Measurements from ENCODE around the gene ARHGEF39.

ARHGEF39 gene

GRCh38 chr9:35688558-35689541 is 23.9 kb upstream of the ARHGEF39 start:
- no peak for DNase-seq (ENCODE audit: low spot score)
- no peak overlapping the region for H3K14ac ChIP-seq (ENCODE audit: low read length)
- peak overlapping the region in 1 of 2 donors; percentile 86 for H3K4me3 ChIP-seq (ENCODE audit: low read length in 2 of 2)

GRCh38 chr9:35687972-35688557 is 23.1 kb upstream of the ARHGEF39 start:
- Histone ChIP-seq H3K14ac (ENCODE audit: low read length) (no peak overlapping the region), H3K27me3 (ENCODE audit: control insufficient read depth in 3 of 3, insufficient read depth in 3 of 3, low read depth in 1 of 3, low read length in 3 of 3) (no peaks in the 10 kb centered on the region), H3K4me1 (ENCODE audit: control insufficient read depth in 2 of 2, insufficient read depth in 1 of 2, low read depth in 1 of 2, low read length in 2 of 2) (peaks cover 12 to 21% of the 10 kb centered on the region in 2 donors), H3K9ac (ENCODE audit: low read depth, low read length, poor library complexity) (no peak overlapping the region), H2BK120ac (ENCODE audit: low read depth, low read length) (no peak overlapping the region), H3K9me3 (replicated peaks in 1 of 2; ENCODE audit: control insufficient read depth in 2 of 2, insufficient read depth in 1 of 2, low read depth in 1 of 2, low read length in 2 of 2) (no peaks in the 10 kb centered on the region), H3K4me2 (ENCODE audit: insufficient read depth, low read length, poor library complexity, severe bottlenecking) (no peak overlapping the region), H3K18ac (ENCODE audit: low read length) (no peak overlapping the region), H2AFZ (ENCODE audit: low read length) (no peak overlapping the region), H2BK12ac (ENCODE audit: low read length) (no peak overlapping the region), H3K36me3 (replicated peaks in 1 of 2; ENCODE audit: control insufficient read depth in 2 of 2, insufficient read depth in 2 of 2, low read length in 2 of 2) (peaks cover 15 to 24% of the 10 kb centered on the region in 2 donors), H2BK5ac (ENCODE audit: low read length) (no peak overlapping the region), H3K79me1 (ENCODE audit: low read depth, low read length) (peaks cover 6% of the 10 kb centered on the region), H4K8ac (ENCODE audit: low read depth, low read length) (no peak overlapping the region), H2BK15ac (ENCODE audit: low read length) (no peak overlapping the region), H4K91ac (ENCODE audit: low read depth, low read length, poor library complexity) (no peak overlapping the region), H3K4me3 (ENCODE audit: low read length in 2 of 2) (no peak overlapping the region), H3K4ac (ENCODE audit: low read length) (no peak overlapping the region), H2AK5ac (ENCODE audit: low read depth, low read length) (no peak overlapping the region), H3K27ac (replicated peaks; ENCODE audit: low read length) (no peak overlapping the region), H3K23ac (ENCODE audit: low read depth, low read length, poor library complexity) (no peak overlapping the region)
- no CpG with 5 or more reads among the region's 2 CpGs for WGBS, 2 donors (ENCODE audit: extremely low coverage in 2 of 2, insufficient read length in 2 of 2, insufficient replicate concordance in 1 of 2)
- no peak for DNase-seq (ENCODE audit: low spot score)

More at GRCh38 chr9:35688558-35689541, 23.9 kb upstream of the ARHGEF39 start:
- Histone ChIP-seq H4K91ac (ENCODE audit: low read depth, low read length, poor library complexity) (no peak overlapping the region), H3K9ac (ENCODE audit: low read depth, low read length, poor library complexity) (peak overlapping the region; percentile 98), H4K8ac (ENCODE audit: low read depth, low read length) (no peak overlapping the region), H3K36me3 (replicated peaks in 1 of 2; ENCODE audit: control insufficient read depth in 2 of 2, insufficient read depth in 2 of 2, low read length in 2 of 2) (peaks cover 12 to 18% of the 10 kb centered on the region in 2 donors), H3K27ac (replicated peaks; ENCODE audit: low read length) (peak overlapping the region; percentile 65), H2BK120ac (ENCODE audit: low read depth, low read length) (peak overlapping the region; percentile 75), H3K23ac (ENCODE audit: low read depth, low read length, poor library complexity) (peak overlapping the region; percentile 4), H2BK5ac (ENCODE audit: low read length) (peak overlapping the region; percentile 91), H3K18ac (ENCODE audit: low read length) (peak overlapping the region; percentile 99), H2BK12ac (ENCODE audit: low read length) (peak overlapping the region; percentile 79), H2BK15ac (ENCODE audit: low read length) (peak overlapping the region; percentile 35), H3K79me1 (ENCODE audit: low read depth, low read length) (peaks cover 6% of the 10 kb centered on the region), H3K4ac (ENCODE audit: low read length) (no peak overlapping the region), H2AK5ac (ENCODE audit: low read depth, low read length) (peak overlapping the region; percentile 76), H2AFZ (ENCODE audit: low read length) (peak overlapping the region; percentile 17), H3K4me2 (ENCODE audit: insufficient read depth, low read length, poor library complexity, severe bottlenecking) (peak overlapping the region; percentile 88), H3K27me3 (ENCODE audit: control insufficient read depth in 3 of 3, insufficient read depth in 3 of 3, low read depth in 1 of 3, low read length in 3 of 3) (no peaks in the 10 kb centered on the region), H3K4me1 (ENCODE audit: control insufficient read depth in 2 of 2, insufficient read depth in 1 of 2, low read depth in 1 of 2, low read length in 2 of 2) (peaks cover 12 to 21% of the 10 kb centered on the region in 2 donors), H3K9me3 (replicated peaks in 1 of 2; ENCODE audit: control insufficient read depth in 2 of 2, insufficient read depth in 1 of 2, low read depth in 1 of 2, low read length in 2 of 2) (no peaks in the 10 kb centered on the region)
- no CpG with 5 or more reads among the region's 12 CpGs for WGBS, 2 donors (ENCODE audit: extremely low coverage in 2 of 2, insufficient read length in 2 of 2, insufficient replicate concordance in 1 of 2)

GRCh38 chr9:35687306-35687705 is 22.3 kb upstream of the ARHGEF39 start:
- no peak overlapping the region for H3K9ac ChIP-seq (ENCODE audit: low read depth, low read length, poor library complexity)
- H3K36me3 ChIP-seq (replicated peaks in 1 of 2; ENCODE audit: control insufficient read depth in 2 of 2, insufficient read depth in 2 of 2, low read length in 2 of 2), result peaks cover 19 to 32% of the 10 kb centered on the region in 2 donors
- H3K27me3 ChIP-seq (ENCODE audit: control insufficient read depth in 3 of 3, insufficient read depth in 3 of 3, low read depth in 1 of 3, low read length in 3 of 3), result no peaks in the 10 kb centered on the region
- H3K9me3 ChIP-seq (replicated peaks in 1 of 2; ENCODE audit: control insufficient read depth in 2 of 2, insufficient read depth in 1 of 2, low read depth in 1 of 2, low read length in 2 of 2), result no peaks in the 10 kb centered on the region
- no peak overlapping the region for H3K4me3 ChIP-seq (ENCODE audit: low read length in 2 of 2)
- no peak overlapping the region for H3K14ac ChIP-seq (ENCODE audit: low read length)
- peaks cover 6% of the 10 kb centered on the region for H3K79me1 ChIP-seq (ENCODE audit: low read depth, low read length)
- WGBS, 2 donors (ENCODE audit: extremely low coverage in 2 of 2, insufficient read length in 2 of 2, insufficient replicate concordance in 1 of 2), result no CpG with 5 or more reads among the region's 2 CpGs
- peaks cover 12 to 21% of the 10 kb centered on the region in 2 donors for H3K4me1 ChIP-seq (ENCODE audit: control insufficient read depth in 2 of 2, insufficient read depth in 1 of 2, low read depth in 1 of 2, low read length in 2 of 2)
- no peak overlapping the region for H2BK5ac ChIP-seq (ENCODE audit: low read length)
- H2AFZ ChIP-seq (ENCODE audit: low read length), result no peak overlapping the region
- no peak overlapping the region for H2BK12ac ChIP-seq (ENCODE audit: low read length)
- no peak overlapping the region for H2BK120ac ChIP-seq (ENCODE audit: low read depth, low read length)
- H4K91ac ChIP-seq (ENCODE audit: low read depth, low read length, poor library complexity), result no peak overlapping the region
- no peak overlapping the region for H3K18ac ChIP-seq (ENCODE audit: low read length)
- H3K27ac ChIP-seq (replicated peaks; ENCODE audit: low read length), result no peak overlapping the region
- H2AK5ac ChIP-seq (ENCODE audit: low read depth, low read length), result no peak overlapping the region
- H3K23ac ChIP-seq (ENCODE audit: low read depth, low read length, poor library complexity), result no peak overlapping the region
- no peak for DNase-seq (ENCODE audit: low spot score)
- H4K8ac ChIP-seq (ENCODE audit: low read depth, low read length), result no peak overlapping the region
- H2BK15ac ChIP-seq (ENCODE audit: low read length), result no peak overlapping the region
- H3K4me2 ChIP-seq (ENCODE audit: insufficient read depth, low read length, poor library complexity, severe bottlenecking), result no peak overlapping the region
- H3K4ac ChIP-seq (ENCODE audit: low read length), result no peak overlapping the region

Measured in neuronal stem cell (in vitro differentiated cells).